A549 (cell line): ENCODE measurements around the gene TXNRD1.

Source experiments
- EP300 ChIP-seq, 2 experiments: fragments of >200 bp; sonication (Bioruptor Twin); formaldehyde crosslinking; IDR thresholded peaks; 2 replicates in 1 of 2; 3 replicates in 1 of 2; pipeline ENCODE4 v1.6.1; 2016 to 2017
- HDAC2 ChIP-seq: fragments of 200-600 bp; sonication (generic); IDR thresholded peaks from 2 replicates; pipeline ENCODE4 v1.6.1; 2016
- MAZ ChIP-seq: fragments of 150-350 bp; IDR thresholded peaks from 2 replicates; pipeline ENCODE4 v1.6.1; 2014; ENCODE audit warnings: antibody characterized with exemption, low read depth, low read length, borderline replicate concordance
- TP53 ChIP-seq: fragments of 250-450 bp; sonication (Bioruptor Pico); IDR thresholded peaks from 2 replicates; pipeline ENCODE4 v1.5.0; 2021; ENCODE audit warnings: mild to moderate bottlenecking, moderate library complexity
- TF ChIP-seq, protein P1 (sequence below): fragments of >200 bp; sonication (Bioruptor Twin); formaldehyde crosslinking; IDR thresholded peaks from 3 replicates; pipeline ENCODE4 v1.5.1; 2016
- TF ChIP-seq, protein P2 (sequence below): fragments of 150-350 bp; IDR thresholded peaks from 2 replicates; pipeline ENCODE4 v1.6.1; 2014; ENCODE audit warnings: low read depth, mild to moderate bottlenecking, low read length

GRCh38 chr12:104220931-104221330 lies 5.4 kb downstream of the TXNRD1 start:
- TF ChIP-seq MAZ = no peak
- TF ChIP-seq, protein P1, sequence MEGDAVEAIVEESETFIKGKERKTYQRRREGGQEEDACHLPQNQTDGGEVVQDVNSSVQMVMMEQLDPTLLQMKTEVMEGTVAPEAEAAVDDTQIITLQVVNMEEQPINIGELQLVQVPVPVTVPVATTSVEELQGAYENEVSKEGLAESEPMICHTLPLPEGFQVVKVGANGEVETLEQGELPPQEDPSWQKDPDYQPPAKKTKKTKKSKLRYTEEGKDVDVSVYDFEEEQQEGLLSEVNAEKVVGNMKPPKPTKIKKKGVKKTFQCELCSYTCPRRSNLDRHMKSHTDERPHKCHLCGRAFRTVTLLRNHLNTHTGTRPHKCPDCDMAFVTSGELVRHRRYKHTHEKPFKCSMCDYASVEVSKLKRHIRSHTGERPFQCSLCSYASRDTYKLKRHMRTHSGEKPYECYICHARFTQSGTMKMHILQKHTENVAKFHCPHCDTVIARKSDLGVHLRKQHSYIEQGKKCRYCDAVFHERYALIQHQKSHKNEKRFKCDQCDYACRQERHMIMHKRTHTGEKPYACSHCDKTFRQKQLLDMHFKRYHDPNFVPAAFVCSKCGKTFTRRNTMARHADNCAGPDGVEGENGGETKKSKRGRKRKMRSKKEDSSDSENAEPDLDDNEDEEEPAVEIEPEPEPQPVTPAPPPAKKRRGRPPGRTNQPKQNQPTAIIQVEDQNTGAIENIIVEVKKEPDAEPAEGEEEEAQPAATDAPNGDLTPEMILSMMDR = no peak
- no peak for TF ChIP-seq EP300 (IDR thresholded peaks at IDR 0.05)
- TF ChIP-seq, protein P2, sequence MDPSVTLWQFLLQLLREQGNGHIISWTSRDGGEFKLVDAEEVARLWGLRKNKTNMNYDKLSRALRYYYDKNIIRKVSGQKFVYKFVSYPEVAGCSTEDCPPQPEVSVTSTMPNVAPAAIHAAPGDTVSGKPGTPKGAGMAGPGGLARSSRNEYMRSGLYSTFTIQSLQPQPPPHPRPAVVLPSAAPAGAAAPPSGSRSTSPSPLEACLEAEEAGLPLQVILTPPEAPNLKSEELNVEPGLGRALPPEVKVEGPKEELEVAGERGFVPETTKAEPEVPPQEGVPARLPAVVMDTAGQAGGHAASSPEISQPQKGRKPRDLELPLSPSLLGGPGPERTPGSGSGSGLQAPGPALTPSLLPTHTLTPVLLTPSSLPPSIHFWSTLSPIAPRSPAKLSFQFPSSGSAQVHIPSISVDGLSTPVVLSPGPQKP = no peak
- TF ChIP-seq TP53 = no peak
- TF ChIP-seq HDAC2 = no peak
